GM21390 (cell line): ENCODE data around the gene CCDC74A.
A peak's percentile ranks its signal among the peaks of the same experiment; 100 is the strongest.
"Not testable (repeated sequence)": the region's sequence is repeated elsewhere in the genome, so short reads cannot be mapped to it uniquely, and the experiment has no call there.

ENCODE experiments used
- ATAC-seq: cut with Tn5 transposase; IDR thresholded peaks from one replicate; pipeline ENCODE4 v1.9.1; 2021; ENCODE audit not compliant: unreplicated experiment

CCDC74A gene

DNA sequence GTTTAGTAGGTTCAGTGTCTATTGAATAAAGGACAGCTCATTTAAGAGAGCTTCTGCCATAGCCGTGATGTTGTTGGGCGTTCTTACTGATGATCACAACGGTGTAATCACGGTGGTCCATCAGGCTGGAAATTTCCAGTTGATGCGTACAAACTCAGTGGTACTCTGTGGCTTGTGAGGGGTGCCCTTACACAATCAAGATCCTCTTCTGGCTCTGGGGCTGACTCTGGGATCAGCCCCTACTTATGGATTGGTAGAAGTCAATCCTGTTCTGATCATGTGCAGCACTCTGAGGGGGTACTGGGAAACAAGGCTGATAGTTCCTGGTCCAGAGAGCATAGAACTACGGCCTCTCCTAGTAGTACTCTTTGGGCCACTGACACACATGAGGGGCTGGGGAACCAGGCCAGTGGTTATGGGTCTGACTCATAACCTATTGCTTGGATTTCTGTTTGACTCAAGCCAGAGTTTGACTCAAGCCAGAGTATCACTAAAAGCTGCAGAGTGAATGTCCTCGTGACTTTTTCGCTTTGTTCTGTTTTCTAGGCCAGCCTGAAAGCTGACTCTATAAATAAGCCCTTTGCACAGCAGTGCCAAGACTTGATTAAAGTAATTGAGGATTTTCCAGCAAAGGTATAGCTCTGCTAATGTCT is 29.2 kb upstream of the CCDC74A start:
- peak; percentile 93 for ATAC-seq

- not testable (repeated sequence) for ATAC-seq
These were observed 24.1 kb upstream of the CCDC74A start for GRCh38 chr2:131503587-131503986.

DNA sequence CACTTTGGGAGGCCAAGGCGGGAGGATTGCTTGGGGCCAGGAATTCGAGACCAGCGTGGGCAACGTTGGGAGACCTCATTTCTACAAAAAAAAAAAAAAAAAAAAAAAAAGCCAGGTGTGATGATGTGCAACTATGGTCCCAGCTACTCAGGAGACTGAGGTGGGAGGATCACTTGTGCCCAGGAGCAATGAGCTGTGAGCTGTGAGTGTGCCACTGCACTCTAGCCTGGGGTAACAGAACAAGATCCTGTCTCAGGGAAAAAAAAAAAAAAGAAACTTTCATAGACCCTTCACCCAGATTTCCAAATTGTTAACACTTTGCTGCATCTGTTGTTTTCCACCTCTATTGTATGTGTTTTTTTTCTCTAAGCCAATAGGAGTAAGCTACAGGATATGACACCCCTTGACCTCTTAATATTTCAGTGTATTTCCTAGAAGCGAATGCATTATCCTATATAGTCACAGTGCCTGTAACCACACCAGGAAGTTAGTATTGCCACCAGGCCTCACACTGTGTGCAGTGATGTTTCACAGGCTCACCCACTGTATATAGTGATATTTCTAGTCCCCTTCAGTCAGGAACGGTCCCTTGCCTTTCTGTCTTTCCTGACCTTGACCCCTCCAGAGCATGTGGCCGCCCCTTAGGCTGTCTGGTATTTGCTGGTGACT is 23.5 kb upstream of the CCDC74A start:
- ATAC-seq: not testable (repeated sequence)

DNA sequence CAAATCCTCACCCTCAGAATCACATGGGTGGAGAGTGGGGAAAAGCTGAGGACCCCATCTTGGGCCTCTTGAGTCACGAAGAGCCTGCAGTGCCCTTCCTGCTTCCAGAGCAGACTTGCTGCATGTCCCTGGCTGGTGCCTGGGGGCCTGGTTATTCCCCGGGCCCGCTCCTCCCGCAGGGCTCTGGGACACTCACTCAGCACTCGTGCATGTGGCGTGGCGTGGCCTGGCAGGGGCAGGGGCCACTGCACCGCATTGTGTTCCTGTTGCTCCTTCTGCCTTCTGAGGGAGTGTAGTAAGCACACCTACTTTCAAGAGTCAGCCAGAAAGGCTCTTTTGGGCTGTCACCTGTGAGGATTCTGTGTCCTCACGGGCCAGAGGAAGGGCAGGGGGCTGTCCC is 18.1 kb upstream of the CCDC74A start:
- ATAC-seq: no peak

DNA sequence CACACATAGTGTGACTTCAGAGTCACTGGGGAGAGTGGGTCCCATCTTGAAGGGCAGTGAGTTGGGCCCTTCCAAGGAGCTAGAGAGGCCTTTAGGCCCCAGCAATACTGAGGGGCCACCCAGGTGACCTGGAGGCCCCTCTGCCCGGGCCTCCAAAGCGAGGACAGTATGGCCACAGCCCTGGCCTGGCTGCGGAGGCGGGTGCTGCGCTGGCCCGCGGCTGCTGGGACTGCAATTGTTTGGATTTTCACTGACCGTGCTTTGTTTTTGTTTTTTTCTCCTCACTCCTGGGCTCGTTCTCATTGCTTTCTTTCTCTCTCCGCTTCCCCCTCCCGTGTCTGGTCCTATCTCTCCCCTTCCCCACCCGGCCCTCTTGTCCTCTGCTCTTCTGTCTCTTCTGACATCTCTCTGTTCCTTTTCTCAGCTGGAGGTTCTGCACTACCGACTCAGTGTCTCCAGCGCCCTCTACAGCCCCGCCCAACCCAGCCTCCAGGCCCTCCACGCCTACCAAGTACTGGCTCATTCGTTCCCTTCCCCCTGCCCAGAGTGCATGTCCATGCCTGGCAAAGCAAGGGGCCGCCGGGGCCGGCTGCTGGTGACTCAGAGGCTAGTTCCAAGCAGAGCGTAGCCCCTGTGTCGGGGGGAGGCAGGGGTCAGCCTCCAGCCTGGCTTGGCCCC is 16.3 kb upstream of the CCDC74A start:
- not testable (repeated sequence) for ATAC-seq

- ATAC-seq: not testable (repeated sequence)
These were observed 15.5 kb upstream of the CCDC74A start for GRCh38 chr2:131511969-131512870.

GRCh38 chr2:131514408-131515166 is 13.1 kb upstream of the CCDC74A start:
- ATAC-seq: peak; percentile 65

DNA sequence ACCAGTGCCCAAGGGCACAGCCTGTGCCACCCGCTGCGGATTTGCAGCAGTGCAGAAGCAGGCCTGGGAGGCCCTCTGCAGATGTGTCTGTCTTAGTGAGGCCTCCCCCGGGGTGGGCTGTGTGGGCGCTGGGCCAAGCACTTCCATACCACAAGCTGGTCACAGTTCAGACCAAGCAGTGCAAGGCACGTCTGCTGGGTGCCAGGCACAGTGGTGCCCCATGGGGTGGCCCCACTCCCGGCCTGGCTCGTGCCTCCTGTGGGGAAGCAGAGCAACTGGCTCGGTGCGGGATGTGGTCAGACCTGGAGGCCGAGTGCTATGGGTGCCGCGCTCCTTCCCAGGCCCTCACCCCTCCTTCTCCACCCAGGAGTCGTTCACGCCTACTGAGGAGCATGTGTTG is 12.5 kb upstream of the CCDC74A start:
- not testable (repeated sequence) for ATAC-seq

- ATAC-seq: no peak
These were observed 11.7 kb upstream of the CCDC74A start for GRCh38 chr2:131516011-131516410.

GRCh38 chr2:131516621-131517020 is 11.1 kb upstream of the CCDC74A start:
- ATAC-seq: not testable (repeated sequence)

- ATAC-seq: no peak
These were observed 10.4 kb upstream of the CCDC74A start for GRCh38 chr2:131517106-131517831.

DNA sequence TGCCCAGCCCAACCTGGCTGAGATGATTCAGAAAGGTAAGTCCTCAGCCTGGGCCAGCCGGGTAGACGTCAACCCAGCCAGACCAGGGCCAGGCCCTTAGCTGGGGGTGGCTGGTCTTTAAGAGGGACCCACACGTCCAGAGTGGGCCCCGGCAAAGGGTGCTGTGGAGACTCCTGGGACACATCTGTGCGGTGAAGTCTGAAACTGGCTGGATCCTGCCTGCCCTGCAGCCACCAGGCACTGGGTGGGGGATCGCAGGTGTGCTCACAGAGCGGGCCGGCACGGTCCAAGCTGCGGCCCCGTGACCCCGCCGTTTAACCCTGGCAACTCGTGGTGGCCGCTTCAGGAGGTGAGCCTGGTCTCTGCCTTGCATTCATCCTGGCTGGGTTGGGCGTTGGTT is 9.8 kb upstream of the CCDC74A start:
- not testable (repeated sequence) for ATAC-seq

DNA sequence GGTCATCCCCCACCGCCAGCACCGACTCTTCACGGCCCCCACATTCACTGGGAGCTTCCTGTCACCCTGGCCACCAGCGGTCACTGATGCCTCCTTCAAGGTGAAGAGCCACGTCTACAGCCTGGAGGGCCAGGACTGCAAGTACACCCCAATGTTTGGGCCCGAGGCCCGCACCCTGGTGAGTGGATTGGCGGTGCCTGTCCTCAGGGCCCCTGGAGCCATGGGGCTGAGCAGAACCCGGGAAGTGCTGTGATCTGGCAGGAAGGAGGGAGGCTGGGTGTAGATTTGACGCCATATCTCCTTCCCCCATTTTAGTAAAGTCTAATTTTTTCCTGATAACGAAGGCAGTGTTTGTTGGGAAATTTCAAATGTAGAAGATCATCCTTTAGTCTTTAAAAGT is 9.2 kb upstream of the CCDC74A start:
- not testable (repeated sequence) for ATAC-seq

- no peak for ATAC-seq
These were observed 8.2 kb upstream of the CCDC74A start for GRCh38 chr2:131519466-131519865.

DNA sequence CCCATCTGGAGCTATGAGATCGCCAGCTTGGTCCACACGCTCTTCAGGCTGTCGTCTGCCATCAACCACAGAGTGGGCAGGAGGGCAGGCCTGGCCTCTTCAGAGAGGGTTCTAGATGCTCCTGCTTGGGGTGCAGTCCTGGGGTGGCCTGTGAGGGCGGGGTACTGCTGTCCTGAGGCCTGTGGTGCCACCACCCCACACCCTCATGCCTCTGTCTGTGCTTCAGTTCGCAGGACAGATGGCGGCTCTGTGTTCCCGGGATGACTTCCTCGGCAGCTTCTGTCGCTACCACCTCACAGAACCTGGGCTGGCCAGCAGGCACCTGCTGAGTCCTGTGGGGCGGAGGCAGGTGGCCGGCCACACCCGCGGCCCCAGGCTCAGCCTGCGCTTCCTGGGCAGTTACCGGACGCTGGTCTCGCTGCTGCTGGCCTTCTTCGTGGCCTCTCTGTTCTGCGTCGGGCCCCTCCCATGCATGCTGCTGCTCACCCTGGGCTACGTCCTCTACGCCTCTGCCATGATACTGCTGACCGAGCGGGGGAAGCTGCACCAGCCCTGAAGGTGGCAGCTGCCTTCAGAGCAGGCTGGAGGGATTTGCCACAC is 7.7 kb upstream of the CCDC74A start:
- ATAC-seq: not testable (repeated sequence)

GRCh38 chr2:131520526-131520925 is 7.2 kb upstream of the CCDC74A start:
- no peak for ATAC-seq

DNA sequence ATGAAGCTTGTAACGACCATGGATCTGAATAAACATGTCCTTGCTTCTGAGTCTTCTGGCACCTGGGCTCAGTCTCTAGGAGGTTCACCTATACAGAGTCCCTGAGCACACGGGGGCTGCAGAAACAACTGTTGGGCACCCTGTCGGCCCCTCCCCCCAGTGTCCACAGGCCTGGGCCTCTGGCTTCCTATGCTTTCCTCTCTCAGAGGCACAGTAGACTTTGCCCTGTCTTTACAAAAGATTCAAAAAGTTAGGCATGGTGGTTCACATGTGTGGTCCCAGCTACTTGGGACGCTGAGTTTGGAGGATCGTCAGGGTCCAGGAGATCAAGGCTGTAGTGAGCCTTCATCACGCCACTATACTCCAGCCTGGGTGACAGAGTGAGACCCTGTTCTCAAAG is 6.2 kb upstream of the CCDC74A start:
- not testable (repeated sequence) for ATAC-seq

DNA sequence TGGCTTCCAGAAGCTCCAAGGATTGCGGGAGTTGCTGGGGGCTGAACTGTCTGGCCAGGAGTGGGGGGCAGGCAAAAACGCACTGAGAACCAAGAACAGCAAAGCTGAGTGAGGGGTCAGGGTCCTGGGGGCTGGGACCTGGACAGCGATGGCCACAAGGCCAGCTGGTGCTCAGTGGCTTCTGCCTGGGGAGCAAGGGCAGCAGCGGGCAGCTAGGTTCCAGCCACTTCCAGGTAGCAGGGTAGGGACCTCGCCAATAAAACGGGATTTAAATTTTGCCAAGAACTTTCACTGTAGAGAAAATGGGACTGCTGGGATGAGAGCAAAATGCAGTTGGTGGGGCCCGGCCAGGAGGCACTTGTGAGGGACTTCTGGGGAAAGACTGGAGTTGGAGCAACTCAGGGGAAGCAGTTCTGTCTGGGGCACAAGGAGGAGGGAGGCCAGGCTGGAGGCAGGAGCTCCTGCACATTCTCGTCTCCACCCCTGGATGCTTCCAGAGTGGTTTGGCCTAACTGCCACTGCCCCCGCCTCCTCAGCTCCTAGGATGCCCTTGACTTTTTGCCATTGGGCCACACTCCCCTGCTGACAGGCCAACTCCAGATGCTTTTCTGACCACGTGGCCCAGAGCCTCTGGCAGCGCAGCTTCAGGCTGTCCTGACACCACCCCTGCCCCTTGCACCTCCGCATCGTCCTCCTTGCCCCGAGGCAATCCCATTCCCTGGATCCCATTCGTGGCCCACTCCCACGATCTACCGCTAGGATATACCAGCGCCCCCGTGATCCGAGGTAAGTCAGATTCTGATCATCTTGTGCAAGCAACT is 5.5 kb upstream of the CCDC74A start:
- no peak for ATAC-seq
